ENCODE data around the gene MCTP1.

Gene MCTP1

GRCh38 chr5:94682814-94683520 is 601.9 kb downstream of the MCTP1 start:
- Histone ChIP-seq H3K27me3 (ENCODE audit: control insufficient read depth, insufficient read depth, low read length) (no peaks in the 10 kb centered on the region), H3K36me3 (ENCODE audit: control insufficient read depth, low read depth, low read length) (peaks cover 2% of the 10 kb centered on the region), H3K4me3 (ENCODE audit: low read length) (no peak overlapping the region)

GRCh38 chr5:94675965-94676618 is 608.8 kb downstream of the MCTP1 start:
- Histone ChIP-seq H3K4me1 (ENCODE audit: control insufficient read depth, low read depth, low read length) (no peaks in the 10 kb centered on the region), H3K36me3 (ENCODE audit: control insufficient read depth, low read depth, low read length) (peaks cover 9% of the 10 kb centered on the region), H3K9ac (ENCODE audit: low read length) (no peak overlapping the region), H3K27me3 (ENCODE audit: control insufficient read depth, insufficient read depth, low read length) (no peaks in the 10 kb centered on the region), H3K4me3 (ENCODE audit: low read length) (no peak overlapping the region), H3K9me3 (ENCODE audit: control insufficient read depth, low read depth, low read length) (no peaks in the 10 kb centered on the region), H3K27ac (ENCODE audit: low read length) (no peak overlapping the region)

More at GRCh38 chr5:94682814-94683520, 601.9 kb downstream of the MCTP1 start:
- Histone ChIP-seq H3K9ac (ENCODE audit: low read length) (no peak overlapping the region), H3K4me1 (ENCODE audit: control insufficient read depth, low read depth, low read length) (no peaks in the 10 kb centered on the region), H3K27ac (ENCODE audit: low read length) (no peak overlapping the region), H3K9me3 (ENCODE audit: control insufficient read depth, low read depth, low read length) (no peaks in the 10 kb centered on the region)

DNA sequence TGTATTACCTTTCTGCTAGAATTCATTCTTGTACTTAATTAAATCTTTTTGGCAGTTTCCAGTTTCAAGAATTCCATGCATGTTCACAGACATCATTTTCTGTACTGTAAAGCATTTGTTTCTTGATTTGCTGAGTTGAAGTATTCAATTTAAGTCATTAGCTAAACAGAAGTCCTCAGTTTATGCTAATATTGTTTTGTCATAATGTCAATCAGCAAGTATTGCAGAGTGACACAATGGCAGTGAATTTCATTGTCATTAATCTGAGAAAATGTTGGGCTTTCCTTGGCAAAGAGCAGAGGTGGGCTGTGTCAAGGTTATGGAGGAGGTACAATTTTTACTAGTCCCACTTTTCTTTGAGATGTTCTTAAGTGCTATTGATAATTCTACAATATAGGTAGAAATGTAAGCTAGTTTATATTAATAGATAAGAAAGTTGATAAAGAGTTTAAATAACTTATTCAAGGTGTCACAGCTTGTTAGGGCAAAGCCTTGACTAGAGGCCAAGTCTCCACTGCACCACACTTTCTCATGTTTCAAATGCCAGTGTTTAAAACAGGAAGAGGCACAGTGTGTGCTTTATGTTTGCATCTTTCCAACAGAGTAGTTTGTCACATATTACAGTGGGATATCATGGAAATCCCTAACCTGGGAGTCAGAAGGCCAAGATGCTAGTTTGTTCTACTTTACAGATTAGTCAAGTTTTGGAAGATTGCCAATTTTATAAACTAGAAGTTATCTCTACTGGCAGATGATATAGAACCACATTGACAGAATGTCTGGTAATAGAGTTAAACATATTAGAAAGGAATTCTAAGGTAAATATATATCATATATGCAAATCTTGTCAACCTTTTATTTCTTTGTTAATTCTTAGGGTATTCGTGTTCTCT is 610.2 kb downstream of the MCTP1 start:
- Histone ChIP-seq H3K9me3 (ENCODE audit: control insufficient read depth, low read depth, low read length) (no peaks in the 10 kb centered on the region), H3K9ac (ENCODE audit: low read length) (no peak overlapping the region), H3K4me3 (ENCODE audit: low read length) (no peak overlapping the region), H3K4me1 (ENCODE audit: control insufficient read depth, low read depth, low read length) (no peaks in the 10 kb centered on the region), H3K27ac (ENCODE audit: low read length) (no peak overlapping the region), H3K36me3 (ENCODE audit: control insufficient read depth, low read depth, low read length) (peaks cover 11% of the 10 kb centered on the region), H3K27me3 (ENCODE audit: control insufficient read depth, insufficient read depth, low read length) (no peaks in the 10 kb centered on the region)

- Histone ChIP-seq H3K27me3 (ENCODE audit: control insufficient read depth, insufficient read depth, low read length) (no peaks in the 10 kb centered on the region), H3K27ac (ENCODE audit: low read length) (no peak overlapping the region), H3K4me1 (ENCODE audit: control insufficient read depth, low read depth, low read length) (no peaks in the 10 kb centered on the region), H3K9me3 (ENCODE audit: control insufficient read depth, low read depth, low read length) (no peaks in the 10 kb centered on the region), H3K36me3 (ENCODE audit: control insufficient read depth, low read depth, low read length) (peaks cover 11% of the 10 kb centered on the region), H3K9ac (ENCODE audit: low read length) (no peak overlapping the region), H3K4me3 (ENCODE audit: low read length) (no peak overlapping the region)
These were observed 612.1 kb downstream of the MCTP1 start for GRCh38 chr5:94672746-94673145.

GRCh38 chr5:94670726-94671125 is 614.2 kb downstream of the MCTP1 start:
- no peaks in the 10 kb centered on the region for H3K4me1 ChIP-seq (ENCODE audit: control insufficient read depth, low read depth, low read length)
- no peak overlapping the region for H3K4me3 ChIP-seq (ENCODE audit: low read length)
- H3K27ac ChIP-seq (ENCODE audit: low read length), result no peak overlapping the region
- H3K27me3 ChIP-seq (ENCODE audit: control insufficient read depth, insufficient read depth, low read length), result no peaks in the 10 kb centered on the region
- H3K36me3 ChIP-seq (ENCODE audit: control insufficient read depth, low read depth, low read length), result peaks cover 7% of the 10 kb centered on the region
- no peak overlapping the region for H3K9ac ChIP-seq (ENCODE audit: low read length)
- no peaks in the 10 kb centered on the region for H3K9me3 ChIP-seq (ENCODE audit: control insufficient read depth, low read depth, low read length)

GRCh38 chr5:94667937-94668336 is 617.0 kb downstream of the MCTP1 start:
- Histone ChIP-seq H3K36me3 (ENCODE audit: control insufficient read depth, low read depth, low read length) (peaks cover 21% of the 10 kb centered on the region), H3K9ac (ENCODE audit: low read length) (no peak overlapping the region), H3K27ac (ENCODE audit: low read length) (no peak overlapping the region)

GRCh38 chr5:94661086-94661485 is 623.8 kb downstream of the MCTP1 start:
- Histone ChIP-seq H3K27me3 (ENCODE audit: control insufficient read depth, insufficient read depth, low read length) (no peaks in the 10 kb centered on the region), H3K9me3 (ENCODE audit: control insufficient read depth, low read depth, low read length) (peaks cover 7% of the 10 kb centered on the region), H3K9ac (ENCODE audit: low read length) (no peak overlapping the region), H3K4me1 (ENCODE audit: control insufficient read depth, low read depth, low read length) (no peaks in the 10 kb centered on the region), H3K4me3 (ENCODE audit: low read length) (no peak overlapping the region), H3K27ac (ENCODE audit: low read length) (no peak overlapping the region), H3K36me3 (ENCODE audit: control insufficient read depth, low read depth, low read length) (peaks cover 28% of the 10 kb centered on the region)

More at GRCh38 chr5:94667937-94668336, 617.0 kb downstream of the MCTP1 start:
- H3K9me3 ChIP-seq (ENCODE audit: control insufficient read depth, low read depth, low read length), result no peaks in the 10 kb centered on the region
- no peaks in the 10 kb centered on the region for H3K27me3 ChIP-seq (ENCODE audit: control insufficient read depth, insufficient read depth, low read length)
- no peaks in the 10 kb centered on the region for H3K4me1 ChIP-seq (ENCODE audit: control insufficient read depth, low read depth, low read length)
- no peak overlapping the region for H3K4me3 ChIP-seq (ENCODE audit: low read length)

DNA sequence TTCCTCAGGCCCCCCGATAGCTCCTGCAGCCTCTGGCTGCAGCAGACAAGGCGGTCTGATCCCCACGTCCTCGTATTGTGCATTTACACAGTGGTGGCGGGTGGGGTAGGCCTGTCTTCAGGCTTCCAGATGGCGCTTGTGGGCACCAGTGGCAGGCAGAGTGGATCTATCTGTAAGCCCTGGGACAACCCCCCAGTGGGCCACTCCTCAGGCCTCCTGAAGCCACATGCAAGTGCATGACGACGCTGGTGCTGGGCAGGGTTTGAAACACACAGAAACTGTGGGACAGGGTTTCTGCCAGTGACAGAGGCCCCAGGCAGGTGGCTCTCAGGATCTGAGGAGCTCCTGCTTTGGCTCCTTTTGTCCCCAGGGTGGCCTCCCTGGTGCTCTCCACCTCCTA is 624.4 kb downstream of the MCTP1 start:
- Histone ChIP-seq H3K36me3 (ENCODE audit: control insufficient read depth, low read depth, low read length) (peaks cover 27% of the 10 kb centered on the region), H3K27ac (ENCODE audit: low read length) (no peak overlapping the region), H3K4me3 (ENCODE audit: low read length) (no peak overlapping the region), H3K9me3 (ENCODE audit: control insufficient read depth, low read depth, low read length) (peaks cover 10% of the 10 kb centered on the region), H3K9ac (ENCODE audit: low read length) (no peak overlapping the region), H3K4me1 (ENCODE audit: control insufficient read depth, low read depth, low read length) (no peaks in the 10 kb centered on the region), H3K27me3 (ENCODE audit: control insufficient read depth, insufficient read depth, low read length) (no peaks in the 10 kb centered on the region)

- Histone ChIP-seq H3K27me3 (ENCODE audit: control insufficient read depth, insufficient read depth, low read length) (no peaks in the 10 kb centered on the region), H3K9me3 (ENCODE audit: control insufficient read depth, low read depth, low read length) (peaks cover 10% of the 10 kb centered on the region), H3K27ac (ENCODE audit: low read length) (no peak overlapping the region), H3K4me1 (ENCODE audit: control insufficient read depth, low read depth, low read length) (no peaks in the 10 kb centered on the region), H3K36me3 (ENCODE audit: control insufficient read depth, low read depth, low read length) (peaks cover 17% of the 10 kb centered on the region), H3K9ac (ENCODE audit: low read length) (no peak overlapping the region), H3K4me3 (ENCODE audit: low read length) (no peak overlapping the region)
These were observed 626.6 kb downstream of the MCTP1 start for GRCh38 chr5:94658272-94658671.

Measured in iPS-18a (cell line).